ENCODE data around the gene USP6NL. TPM values are rescaled to one million over a fixed set of nuclear protein-coding genes. Genes with fewer than 3 reads are reported as not detected.

Gene USP6NL
- total and polyA plus RNA-seq, 2 of the 8 experiments (the other 6 are each of a cell fraction or from before 2014, with no cell fraction given), result 10.9 to 28.8 TPM

DNA sequence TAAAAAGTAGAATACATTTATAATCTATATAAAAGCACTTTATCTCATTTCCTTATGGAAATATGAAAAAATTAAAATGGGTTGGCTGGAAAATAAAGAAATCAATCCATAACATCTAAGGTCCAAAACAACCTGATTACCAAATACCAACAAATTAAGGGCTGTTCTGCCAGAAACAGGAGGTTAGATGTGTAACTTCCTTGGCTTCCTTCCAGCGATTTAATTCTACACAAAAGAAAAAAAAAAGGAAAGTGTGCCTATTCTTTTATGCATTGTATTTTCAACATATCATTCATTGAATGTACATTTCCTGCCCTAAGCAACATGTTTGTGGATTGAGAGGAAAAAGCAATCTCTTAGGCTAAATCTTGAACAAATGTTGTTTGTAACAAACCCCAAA, 36.2 kb upstream of the USP6NL start:
- no peak overlapping the region for H2BK20ac ChIP-seq (ENCODE audit: low read length)
- ChIA-PET CTCF (ENCODE audit: partially characterized antibody) (interaction anchor here (0.6 to 1.1 kb wide), 4 partner anchors 16 to 1868 kb away, joined by 3 to 4 read pairs (median 3); no protein-coding TSS in a partner anchor), POLR2A (ENCODE audit: partially characterized antibody) (no interaction called here)
- TF ChIP-seq TAF1 (IDR thresholded peaks at IDR 0.05; ENCODE audit: low read depth, low read length) (no peak), ZNF274 (IDR thresholded peaks at IDR 0.05; ENCODE audit: borderline replicate concordance, extremely low read depth, low read length) (no peak)
- no peaks in the 10 kb centered on the region for H3K79me2 ChIP-seq (ENCODE audit: control insufficient read depth in 1 of 2, insufficient read depth in 2 of 2, low read length in 2 of 2)
- H4K20me1 ChIP-seq (replicated peaks in 1 of 2; ENCODE audit: control insufficient read depth in 1 of 2, insufficient read depth in 2 of 2, low read length in 2 of 2), result no peaks in the 10 kb centered on the region
- no peak overlapping the region for H2BK5ac ChIP-seq (ENCODE audit: low read depth, low read length)
- no peak overlapping the region for H3K9ac ChIP-seq (replicated peaks in 1 of 4; ENCODE audit: extremely low read depth in 1 of 4, low read depth in 3 of 4, low read length in 3 of 4)
- H2AK5ac ChIP-seq (ENCODE audit: low read depth, low read length), result no peak overlapping the region
- H3K23me2 ChIP-seq (ENCODE audit: low read depth, low read length), result no peaks in the 10 kb centered on the region
- no peaks in the 10 kb centered on the region for H3K4me1 ChIP-seq (replicated peaks in 1 of 4; ENCODE audit: control insufficient read depth in 3 of 4, insufficient read depth in 4 of 4, low read length in 3 of 4)
- no peak overlapping the region for H3K4me3 ChIP-seq (ENCODE audit: extremely low read depth in 1 of 4, insufficient read depth in 2 of 4, low read depth in 3 of 4, low read length in 4 of 4)
- 95% methylated on average over 1 of the region's 1 CpG; no CpG with 5 or more reads in 1 of the 2 experiments for WGBS, 2 experiments (ENCODE audit: extremely low coverage in 1 of 2, insufficient coverage in 1 of 2, insufficient read length in 1 of 2, insufficient replicate concordance in 2 of 2, low coverage in 1 of 2, low lambda C conversion rate in 2 of 2, missing lambda C conversion rate in 1 of 2)
- no peak overlapping the region for H3K4ac ChIP-seq (replicated peaks; ENCODE audit: insufficient read length, low read depth, low read length)
- H3K56ac ChIP-seq (replicated peaks; ENCODE audit: insufficient read length, low read depth, low read length), result no peak overlapping the region
- no peaks in the 10 kb centered on the region for H3K79me1 ChIP-seq (ENCODE audit: low read depth, low read length)
- H3K9me3 ChIP-seq (ENCODE audit: insufficient read depth in 2 of 2, low read depth in 1 of 2, low read length in 1 of 2), result no peaks in the 10 kb centered on the region
- H2BK12ac ChIP-seq (ENCODE audit: low read depth, low read length), result no peak overlapping the region
- H3K36me3 ChIP-seq (ENCODE audit: control insufficient read depth in 2 of 4, insufficient read depth in 4 of 4, low read length in 3 of 4), result no peaks in the 10 kb centered on the region
- no peak overlapping the region for H4K91ac ChIP-seq (replicated peaks; ENCODE audit: insufficient read length, low read length)
- no peak overlapping the region for H4K8ac ChIP-seq (ENCODE audit: extremely low read depth, insufficient read depth, low read length)
- FAIRE-seq (no peak), DNase-seq (ENCODE audit: low read depth in 1 of 2, low spot score in 2 of 2) (no peak)
- no peak overlapping the region for H3K27ac ChIP-seq (ENCODE audit: low read depth, low read length)
- no peak overlapping the region for H2AFZ ChIP-seq (ENCODE audit: low read length)
- no peak overlapping the region for H3K18ac ChIP-seq (ENCODE audit: extremely low read depth, low read length)
- H3K4me2 ChIP-seq (ENCODE audit: insufficient read depth in 1 of 2, low read depth in 2 of 2, low read length in 2 of 2), result no peak overlapping the region
- H3K14ac ChIP-seq (ENCODE audit: insufficient read length), result no peak overlapping the region
- H2BK120ac ChIP-seq (replicated peaks; ENCODE audit: low read depth, low read length), result no peak overlapping the region
- H2BK15ac ChIP-seq (ENCODE audit: low read length), result no peak overlapping the region
- no peaks in the 10 kb centered on the region for H3K27me3 ChIP-seq (replicated peaks in 1 of 4; ENCODE audit: control insufficient read depth in 3 of 4, extremely low read depth in 1 of 4, insufficient read depth in 3 of 4, low read length in 3 of 4)
- no peak overlapping the region for H3K23ac ChIP-seq (ENCODE audit: insufficient read length)
- H4K5ac ChIP-seq (ENCODE audit: insufficient read length, low read depth, low read length), result no peak overlapping the region
